ENCODE results near the gene UPB1.

DNA sequence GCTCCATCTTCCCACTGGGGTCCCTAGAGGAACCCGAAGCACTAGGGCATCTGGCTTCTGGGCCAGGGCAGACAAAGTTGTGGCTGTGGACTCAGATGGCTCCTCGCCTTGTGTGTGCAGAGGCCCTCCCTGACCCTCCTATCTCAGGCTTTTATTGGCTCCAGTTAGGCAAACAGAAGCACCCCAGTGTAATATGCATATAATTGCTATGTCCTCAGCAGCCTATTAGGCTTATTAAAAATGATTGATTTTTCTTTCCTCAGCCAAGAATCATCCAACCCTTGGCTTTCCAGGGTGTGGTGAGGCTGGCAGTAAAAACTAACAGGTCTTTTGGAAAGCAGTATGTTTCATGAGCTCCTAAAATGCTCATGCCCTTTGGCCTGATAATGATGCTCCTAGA lies 22.3 kb downstream of the UPB1 start:
- TF ChIP-seq, protein P1, sequence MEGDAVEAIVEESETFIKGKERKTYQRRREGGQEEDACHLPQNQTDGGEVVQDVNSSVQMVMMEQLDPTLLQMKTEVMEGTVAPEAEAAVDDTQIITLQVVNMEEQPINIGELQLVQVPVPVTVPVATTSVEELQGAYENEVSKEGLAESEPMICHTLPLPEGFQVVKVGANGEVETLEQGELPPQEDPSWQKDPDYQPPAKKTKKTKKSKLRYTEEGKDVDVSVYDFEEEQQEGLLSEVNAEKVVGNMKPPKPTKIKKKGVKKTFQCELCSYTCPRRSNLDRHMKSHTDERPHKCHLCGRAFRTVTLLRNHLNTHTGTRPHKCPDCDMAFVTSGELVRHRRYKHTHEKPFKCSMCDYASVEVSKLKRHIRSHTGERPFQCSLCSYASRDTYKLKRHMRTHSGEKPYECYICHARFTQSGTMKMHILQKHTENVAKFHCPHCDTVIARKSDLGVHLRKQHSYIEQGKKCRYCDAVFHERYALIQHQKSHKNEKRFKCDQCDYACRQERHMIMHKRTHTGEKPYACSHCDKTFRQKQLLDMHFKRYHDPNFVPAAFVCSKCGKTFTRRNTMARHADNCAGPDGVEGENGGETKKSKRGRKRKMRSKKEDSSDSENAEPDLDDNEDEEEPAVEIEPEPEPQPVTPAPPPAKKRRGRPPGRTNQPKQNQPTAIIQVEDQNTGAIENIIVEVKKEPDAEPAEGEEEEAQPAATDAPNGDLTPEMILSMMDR (IDR thresholded peaks at IDR 0.05; ENCODE audit: low read depth, low read length, poor library complexity, severe bottlenecking): no peak
- TF ChIP-seq EZH2phosphoT487 (IDR thresholded peaks at IDR 0.05; ENCODE audit: borderline replicate concordance, low read length): no peak

All from DOHH2 (cell line).